Stimulated activated naive CD8-positive, alpha-beta T cell treated with anti-CD3 and anti-CD28 coated beads, Interleukin-15, Interleukin-2, amounts not matched to agents 100 ng/mL and 50 ng/mL, for 24 hours (primary cell): ENCODE results near the gene RRBP1.

Source experiments
- H3K27ac Mint-ChIP-seq: one replicate; pipeline ENCODE4 v1.8.0; 2021; ENCODE audit warnings: mild to moderate bottlenecking, mixed read lengths
- H3K27me3 Mint-ChIP-seq: one replicate; pipeline ENCODE4 v1.8.0; 2021; ENCODE audit warnings: mixed read lengths
- H3K36me3 Mint-ChIP-seq: one replicate; pipeline ENCODE4 v1.8.0; 2021; ENCODE audit warnings: low read depth, mixed read lengths
- H3K4me1 Mint-ChIP-seq: one replicate; pipeline ENCODE4 v1.8.0; 2021; ENCODE audit warnings: low read depth, mixed read lengths
- H3K4me3 Mint-ChIP-seq: one replicate; pipeline ENCODE4 v1.8.0; 2021; ENCODE audit warnings: mild to moderate bottlenecking, mixed read lengths
- H3K9me3 Mint-ChIP-seq: one replicate; pipeline ENCODE4 v1.8.0; 2021; ENCODE audit warnings: mixed read lengths

The RRBP1 gene

DNA sequence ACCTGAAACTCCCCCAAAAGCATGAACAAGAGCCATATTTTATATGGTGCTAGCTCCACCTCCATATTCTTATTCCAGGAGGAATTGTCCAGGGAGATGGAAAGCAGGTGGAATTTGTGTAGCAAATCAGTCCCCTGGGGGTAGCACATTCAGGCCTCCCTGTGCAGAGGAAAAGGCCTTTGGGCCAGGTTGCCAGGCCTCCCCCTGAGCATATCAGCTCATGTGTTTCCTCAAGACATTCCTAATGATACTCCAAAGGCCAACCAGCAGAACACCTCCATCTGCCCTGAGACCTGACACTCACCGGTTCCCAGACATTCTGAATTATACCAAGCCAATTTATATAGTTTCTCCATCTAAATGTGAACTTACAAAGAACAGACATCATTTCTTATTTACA lies 15.1 kb upstream of the RRBP1 start:
- Mint-ChIP-seq H3K9me3 (peaks cover 4% of the 10 kb centered on the region), H3K27me3 (no peaks in the 10 kb centered on the region), H3K36me3 (no peaks in the 10 kb centered on the region), H3K27ac (no peak overlapping the region), H3K4me1 (no peaks in the 10 kb centered on the region), H3K4me3 (no peak overlapping the region)

DNA sequence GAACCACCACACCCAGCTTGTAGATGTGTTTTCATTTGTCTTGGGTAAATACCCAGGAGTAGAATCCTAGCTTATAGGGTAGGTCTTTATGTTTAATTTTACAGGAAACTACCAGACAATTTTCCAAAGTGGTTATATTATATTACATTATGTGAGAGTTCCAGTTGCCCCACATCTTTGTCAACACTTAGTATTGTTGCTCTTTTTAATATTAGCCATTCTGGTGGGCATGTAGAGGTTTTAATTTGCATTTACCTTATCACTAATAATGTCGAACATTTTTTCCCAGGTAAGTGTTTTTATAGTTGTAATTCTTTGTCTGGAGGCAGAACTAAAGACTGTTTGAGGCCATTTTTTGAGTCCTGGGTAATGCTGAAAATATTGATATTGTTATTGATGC lies 14.2 kb upstream of the RRBP1 start:
- H3K36me3 Mint-ChIP-seq, result no peaks in the 10 kb centered on the region
- H3K9me3 Mint-ChIP-seq, result peaks cover 4% of the 10 kb centered on the region
- H3K27ac Mint-ChIP-seq, result no peak overlapping the region
- H3K4me1 Mint-ChIP-seq, result no peaks in the 10 kb centered on the region
- H3K4me3 Mint-ChIP-seq, result no peak overlapping the region
- H3K27me3 Mint-ChIP-seq, result peaks cover 5% of the 10 kb centered on the region

DNA sequence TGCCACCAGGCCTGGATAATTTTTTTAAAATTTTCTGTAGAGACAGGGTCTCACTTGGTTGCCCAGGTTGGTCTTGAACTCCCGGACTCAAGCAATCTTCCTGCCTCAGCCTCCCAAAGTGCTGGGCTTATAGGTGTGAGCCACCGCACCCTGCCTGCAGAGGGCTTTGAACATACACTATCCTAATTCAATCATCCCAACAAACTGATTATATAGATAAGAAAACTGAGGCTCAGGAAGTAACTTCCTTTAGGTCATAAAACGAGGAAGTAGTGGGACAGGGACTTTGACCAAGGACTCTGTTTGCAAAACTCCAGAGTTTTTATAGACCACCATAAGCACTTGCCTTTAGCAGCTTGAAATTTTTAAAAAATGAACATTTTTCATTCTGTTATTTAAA lies 12.7 kb upstream of the RRBP1 start:
- H3K4me1 Mint-ChIP-seq, result no peaks in the 10 kb centered on the region
- H3K36me3 Mint-ChIP-seq, result no peaks in the 10 kb centered on the region
- no peak overlapping the region for H3K27ac Mint-ChIP-seq
- peaks cover 10% of the 10 kb centered on the region for H3K9me3 Mint-ChIP-seq
- H3K27me3 Mint-ChIP-seq, result peaks cover 12% of the 10 kb centered on the region
- H3K4me3 Mint-ChIP-seq, result no peak overlapping the region

DNA sequence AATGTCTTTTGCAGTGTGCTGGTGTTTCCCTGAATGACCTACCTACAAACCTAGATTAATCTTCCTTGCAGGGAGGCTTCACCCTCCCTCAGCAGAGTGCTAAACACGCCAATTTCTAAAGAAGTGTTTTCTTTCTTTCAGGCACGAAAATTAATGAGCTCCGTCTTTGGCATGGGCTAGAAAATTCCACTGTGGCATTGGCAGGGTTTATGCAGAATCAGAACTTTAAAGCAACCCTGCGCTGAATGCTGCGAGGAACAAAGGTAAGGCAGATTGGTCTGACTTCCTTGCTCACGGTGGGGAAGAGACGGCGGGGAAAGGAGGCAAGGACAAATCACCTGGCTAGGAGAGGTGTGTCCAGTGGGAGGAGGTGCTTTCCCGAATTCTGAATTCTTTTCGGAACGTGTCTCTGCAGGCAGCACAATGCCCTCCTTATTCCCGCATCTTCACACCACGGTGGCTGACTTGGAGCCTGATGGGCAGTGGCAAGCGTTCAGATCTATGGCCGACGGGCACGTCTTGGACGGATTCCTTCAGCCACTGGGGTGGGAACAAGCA lies 11.5 kb upstream of the RRBP1 start:
- H3K4me1 Mint-ChIP-seq, result no peaks in the 10 kb centered on the region
- no peaks in the 10 kb centered on the region for H3K36me3 Mint-ChIP-seq
- no peak overlapping the region for H3K27ac Mint-ChIP-seq
- no peak overlapping the region for H3K4me3 Mint-ChIP-seq
- H3K9me3 Mint-ChIP-seq, result peaks cover 10% of the 10 kb centered on the region
- peaks cover 15% of the 10 kb centered on the region for H3K27me3 Mint-ChIP-seq

DNA sequence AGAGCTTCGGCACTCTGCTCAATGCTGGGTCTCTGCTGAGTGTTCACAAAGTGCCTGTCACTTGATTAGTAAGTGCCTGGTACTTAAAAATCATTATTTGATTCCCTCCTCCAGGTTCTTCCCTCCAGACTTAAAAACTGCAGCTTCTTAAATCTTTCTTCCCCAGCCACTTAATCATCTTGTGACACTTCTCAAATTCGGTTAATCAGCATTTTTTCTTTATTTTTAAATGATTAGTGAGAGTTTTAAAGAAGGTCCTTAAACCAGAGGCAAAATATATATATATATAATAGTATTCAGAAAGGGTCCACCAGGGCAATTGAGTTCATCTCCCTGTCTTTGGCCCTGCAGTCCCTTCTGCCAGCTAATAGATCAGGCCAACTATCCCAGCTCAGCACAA lies 9.7 kb upstream of the RRBP1 start:
- H3K27me3 Mint-ChIP-seq, result peaks cover 30% of the 10 kb centered on the region
- H3K36me3 Mint-ChIP-seq, result no peaks in the 10 kb centered on the region
- H3K4me1 Mint-ChIP-seq, result no peaks in the 10 kb centered on the region
- peaks cover 8% of the 10 kb centered on the region for H3K9me3 Mint-ChIP-seq
- no peak overlapping the region for H3K27ac Mint-ChIP-seq
- no peak overlapping the region for H3K4me3 Mint-ChIP-seq

DNA sequence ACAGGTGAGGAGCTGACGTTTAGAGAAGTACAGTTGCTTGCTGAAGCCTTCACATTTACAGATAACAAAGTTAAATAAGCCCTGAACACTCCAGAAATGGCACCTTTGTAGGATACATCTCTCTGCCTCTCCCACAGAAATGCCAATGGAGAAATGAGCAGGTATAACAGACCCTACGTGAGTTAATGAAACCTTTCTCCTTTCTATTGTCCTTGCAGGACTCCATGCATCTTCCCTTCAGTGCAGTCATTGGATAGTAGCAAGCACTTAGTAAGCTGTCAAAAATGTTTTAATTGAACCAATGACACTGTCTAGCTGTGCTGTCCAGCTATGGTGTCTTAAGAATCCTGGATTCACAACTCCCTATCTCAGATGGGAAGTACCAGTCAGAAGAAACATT lies 8.1 kb upstream of the RRBP1 start:
- Mint-ChIP-seq H3K4me1 (no peaks in the 10 kb centered on the region), H3K36me3 (no peaks in the 10 kb centered on the region), H3K4me3 (no peak overlapping the region), H3K9me3 (peaks cover 5% of the 10 kb centered on the region), H3K27me3 (peaks cover 40% of the 10 kb centered on the region), H3K27ac (no peak overlapping the region)

DNA sequence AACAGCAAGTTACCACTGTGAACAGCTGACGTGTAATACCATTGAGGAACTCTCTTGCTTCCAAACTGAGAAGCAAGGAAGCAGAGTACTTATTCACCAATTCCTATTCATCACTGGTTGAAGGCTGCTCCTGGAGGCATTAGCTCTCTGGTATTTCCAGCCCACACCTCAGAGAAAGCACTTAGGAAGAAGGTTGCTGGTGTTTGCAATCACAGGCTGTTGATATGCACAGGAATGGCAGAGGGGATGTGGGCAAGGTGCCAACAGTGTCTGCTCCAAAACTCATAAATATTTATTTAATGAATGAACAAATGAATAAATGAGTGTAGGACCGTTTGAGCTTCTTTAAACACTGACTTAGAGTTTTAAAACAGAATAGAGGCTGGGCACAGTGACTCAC lies 6.9 kb upstream of the RRBP1 start:
- Mint-ChIP-seq H3K4me1 (no peaks in the 10 kb centered on the region), H3K4me3 (no peak overlapping the region), H3K36me3 (no peaks in the 10 kb centered on the region), H3K27ac (no peak overlapping the region), H3K9me3 (peaks cover 5% of the 10 kb centered on the region), H3K27me3 (peaks cover 44% of the 10 kb centered on the region)

DNA sequence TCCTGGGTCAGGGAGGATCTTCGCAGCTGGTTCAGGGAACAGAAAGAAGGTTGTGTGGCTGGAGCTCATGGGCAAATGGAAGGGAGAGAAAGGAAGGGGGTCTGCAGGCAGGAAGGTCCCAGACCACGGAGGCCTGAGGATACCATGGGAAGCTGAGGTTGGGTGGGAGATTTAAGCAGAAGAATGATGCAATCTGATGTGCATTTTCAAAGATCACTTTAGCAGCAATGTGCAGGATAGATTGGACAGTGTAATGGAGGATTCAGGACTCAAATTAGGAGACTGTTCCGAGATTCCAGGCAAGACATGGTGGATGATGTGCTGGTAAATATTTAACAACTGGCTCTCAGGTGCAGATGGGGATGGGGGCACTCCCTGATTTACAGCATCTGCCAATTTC lies 5.8 kb upstream of the RRBP1 start:
- Mint-ChIP-seq H3K9me3 (peaks cover 5% of the 10 kb centered on the region), H3K4me3 (no peak overlapping the region), H3K27ac (no peak overlapping the region), H3K36me3 (no peaks in the 10 kb centered on the region), H3K27me3 (peaks cover 48% of the 10 kb centered on the region), H3K4me1 (peaks cover 2% of the 10 kb centered on the region)

DNA sequence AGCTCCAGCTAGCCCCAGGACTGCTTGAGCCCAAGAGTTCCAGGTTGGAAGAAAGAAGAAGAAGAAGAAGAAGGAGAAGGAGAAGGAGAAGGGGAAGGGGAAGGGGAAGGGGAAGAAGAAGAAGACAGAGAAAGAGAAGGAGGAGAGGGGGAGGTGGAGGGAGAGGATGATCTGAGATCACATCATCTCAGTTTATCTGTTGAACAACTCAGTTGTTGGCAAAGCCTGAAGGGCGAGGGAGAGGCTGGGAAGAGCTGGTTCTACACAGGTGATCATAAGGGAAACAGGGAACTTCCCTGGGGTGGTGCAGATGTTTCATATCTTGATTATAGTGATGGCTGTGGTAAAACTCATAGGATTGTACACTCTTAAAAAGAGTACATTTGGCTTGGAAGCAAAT lies 3.1 kb upstream of the RRBP1 start:
- Mint-ChIP-seq H3K27ac (no peak overlapping the region), H3K4me1 (peaks cover 8% of the 10 kb centered on the region), H3K4me3 (no peak overlapping the region), H3K36me3 (no peaks in the 10 kb centered on the region), H3K9me3 (peaks cover 1% of the 10 kb centered on the region), H3K27me3 (peaks cover 36% of the 10 kb centered on the region)

DNA sequence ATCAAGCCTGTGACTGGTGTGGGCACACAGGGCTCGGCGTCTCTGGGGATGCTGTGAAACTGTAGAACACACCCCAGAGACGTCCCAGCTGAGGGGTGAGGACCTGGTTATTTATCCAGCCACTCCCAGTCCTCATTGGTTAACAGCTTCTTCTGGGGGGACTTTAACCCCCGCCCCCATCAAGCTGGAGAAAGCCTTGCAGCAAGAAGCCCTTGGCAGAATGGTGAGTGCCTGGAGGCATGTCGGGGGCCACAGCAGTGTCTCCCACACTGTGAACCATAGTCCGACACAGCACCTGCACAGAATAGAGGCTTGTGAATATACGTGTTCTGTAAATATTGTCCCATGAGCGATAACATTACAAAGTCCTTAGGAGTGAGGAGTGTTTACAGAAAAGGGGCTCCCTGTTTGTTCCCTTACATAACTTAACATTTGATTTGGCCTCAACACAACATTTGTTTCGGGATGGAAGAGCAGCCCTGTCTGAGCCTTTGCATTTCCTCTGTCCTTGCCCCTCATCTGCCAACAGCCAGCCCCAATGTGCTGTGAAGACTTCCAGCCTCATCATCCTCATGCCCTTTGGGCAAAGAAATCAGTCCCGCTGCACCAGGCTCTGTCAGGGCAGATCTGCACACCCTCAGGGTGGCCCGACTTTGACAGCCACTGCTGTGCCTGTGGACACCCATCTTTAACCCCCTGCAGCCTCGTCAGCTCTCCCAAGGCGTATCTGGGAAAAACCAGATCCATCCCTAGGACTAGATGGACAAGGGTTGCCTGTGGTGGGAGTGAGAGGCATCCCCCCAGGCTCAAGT lies 2.2 kb upstream of the RRBP1 start:
- Mint-ChIP-seq H3K4me3 (no peak overlapping the region), H3K9me3 (no peaks in the 10 kb centered on the region), H3K4me1 (peaks cover 17% of the 10 kb centered on the region), H3K36me3 (peaks cover 6% of the 10 kb centered on the region), H3K27ac (no peak overlapping the region), H3K27me3 (peaks cover 36% of the 10 kb centered on the region)

DNA sequence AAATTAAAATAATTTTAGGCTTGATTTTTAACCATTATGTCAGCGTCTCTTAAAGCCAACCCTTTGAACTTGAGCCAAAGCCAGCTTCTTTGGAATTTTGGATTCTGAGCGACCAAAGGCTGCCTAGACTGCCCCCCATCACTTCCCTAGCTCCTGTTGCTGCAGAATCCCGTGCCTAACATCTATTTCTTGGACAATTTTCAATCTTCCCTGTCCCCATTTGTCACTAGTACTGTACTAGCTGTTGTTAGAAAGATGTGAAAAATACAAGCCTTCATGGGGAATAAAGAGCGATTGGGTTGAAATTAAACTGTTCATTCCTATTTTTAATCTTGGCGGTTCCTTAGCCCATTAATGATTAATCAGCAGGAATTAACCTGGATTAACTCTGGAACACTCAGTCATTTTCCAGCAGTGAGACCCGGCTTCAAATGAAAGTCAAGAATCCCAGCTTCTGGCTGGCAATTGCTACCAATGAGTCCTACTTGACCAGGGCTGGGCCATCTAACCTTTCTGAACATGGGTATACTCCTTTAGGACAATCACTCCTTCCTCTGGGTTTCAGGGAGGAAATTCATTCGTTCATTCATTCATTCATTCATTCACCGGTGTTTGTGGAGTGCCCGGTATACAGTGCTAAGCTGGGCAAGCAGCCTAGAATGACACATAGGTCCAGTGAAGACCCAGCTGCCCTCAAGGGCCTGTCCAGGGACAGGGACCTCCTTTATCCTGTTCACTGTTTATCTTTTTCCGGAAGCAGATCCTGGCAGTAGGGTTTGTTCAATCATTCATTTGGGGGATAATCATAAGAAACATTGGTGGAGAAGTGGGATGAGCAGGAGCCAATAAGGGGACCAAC lies 1.4 kb upstream of the RRBP1 start:
- Mint-ChIP-seq H3K36me3 (peaks cover 6% of the 10 kb centered on the region), H3K9me3 (no peaks in the 10 kb centered on the region), H3K27ac (no peak overlapping the region), H3K27me3 (peaks cover 32% of the 10 kb centered on the region), H3K4me3 (peak overlapping the region; percentile 45), H3K4me1 (peaks cover 17% of the 10 kb centered on the region)

DNA sequence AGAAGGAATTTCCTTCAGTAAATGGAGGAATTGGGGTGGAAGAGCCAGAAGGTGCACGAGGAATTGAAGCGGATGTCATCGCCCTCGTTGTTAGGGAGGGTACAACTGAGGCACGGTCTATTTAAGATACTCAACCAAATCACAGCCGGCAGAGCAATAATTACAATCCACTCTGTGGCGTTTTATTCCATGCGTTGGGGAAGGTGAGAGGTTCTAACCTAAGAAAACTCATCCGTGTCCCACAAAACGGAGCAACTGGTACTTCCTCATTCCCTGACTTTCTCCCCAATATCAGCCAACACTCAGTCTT lies 802 bp upstream of the RRBP1 start:
- Mint-ChIP-seq H3K9me3 (no peaks in the 10 kb centered on the region), H3K27ac (no peak overlapping the region), H3K4me3 (peak overlapping the region; percentile 79), H3K4me1 (peaks cover 17% of the 10 kb centered on the region), H3K36me3 (peaks cover 6% of the 10 kb centered on the region), H3K27me3 (peaks cover 29% of the 10 kb centered on the region)

DNA sequence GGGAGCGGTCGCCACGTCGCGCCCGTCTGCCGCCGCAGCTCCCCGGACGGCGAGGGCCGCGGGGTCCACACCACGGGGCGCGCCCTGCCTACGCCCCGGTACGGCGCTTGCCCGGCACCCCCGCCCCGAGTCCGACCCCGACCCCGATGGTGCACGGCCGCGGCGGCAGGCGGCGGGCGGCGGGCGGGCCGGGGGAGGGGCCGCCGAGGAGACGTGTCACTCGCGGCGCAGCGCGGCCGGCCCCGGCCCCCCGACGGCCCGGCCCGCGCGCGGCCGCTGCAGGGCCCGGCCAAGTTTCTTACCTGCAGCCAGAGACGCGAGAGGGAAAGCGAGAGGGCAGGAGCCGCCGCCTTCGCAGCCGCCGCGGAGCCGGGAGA lies 328 bp downstream of the RRBP1 start:
- Mint-ChIP-seq H3K9me3 (no peaks in the 10 kb centered on the region), H3K27me3 (peaks cover 17% of the 10 kb centered on the region), H3K36me3 (peaks cover 6% of the 10 kb centered on the region), H3K27ac (no peak overlapping the region), H3K4me1 (peaks cover 17% of the 10 kb centered on the region), H3K4me3 (peak overlapping the region; percentile 80)

DNA sequence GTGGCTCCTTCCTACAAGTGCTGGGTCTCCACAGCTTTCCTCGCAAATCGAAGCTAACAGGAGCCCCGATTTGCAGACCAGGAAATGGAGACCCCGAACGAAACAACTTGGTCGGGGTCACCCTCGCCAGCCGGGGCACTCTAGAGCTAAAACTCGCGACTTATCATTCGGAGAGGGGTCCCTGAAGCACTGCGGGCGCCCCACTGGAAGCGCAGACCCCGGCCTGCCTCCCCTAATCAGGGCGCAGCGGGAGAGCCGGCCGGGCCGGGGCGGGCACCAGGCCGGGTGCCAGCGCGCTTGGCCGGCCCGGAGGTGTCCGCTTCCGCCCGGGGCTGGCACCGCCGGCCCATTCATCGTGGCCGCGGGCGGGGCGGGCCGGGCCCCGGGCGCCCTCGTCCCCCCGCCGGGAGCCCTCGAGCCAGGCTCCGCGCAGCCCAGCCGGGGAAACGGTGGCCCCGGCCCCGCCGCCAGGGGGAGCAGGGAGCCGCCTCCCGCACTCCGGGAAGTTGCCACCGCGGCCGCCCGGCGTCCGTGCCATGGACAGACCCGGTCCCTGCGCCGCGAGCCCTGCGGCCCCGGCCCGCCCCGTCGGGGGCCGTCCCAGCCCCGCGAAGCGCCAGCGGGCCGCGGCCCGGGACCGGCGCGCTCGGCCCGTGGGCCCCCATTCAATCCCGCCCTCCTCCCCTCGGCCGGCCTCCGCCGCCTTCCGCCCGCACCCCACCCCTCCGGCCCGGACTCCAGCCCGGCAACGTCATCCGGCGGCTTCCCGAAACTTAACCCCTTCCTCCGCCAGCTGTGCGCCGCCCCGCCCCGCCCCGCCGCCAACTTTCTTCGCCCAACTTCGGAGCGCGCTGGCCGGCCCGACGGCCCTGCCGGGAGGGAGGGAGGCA lies 961 bp downstream of the RRBP1 start:
- Mint-ChIP-seq H3K27ac (peak overlapping the region; percentile 68), H3K36me3 (peaks cover 6% of the 10 kb centered on the region), H3K9me3 (no peaks in the 10 kb centered on the region), H3K27me3 (peaks cover 13% of the 10 kb centered on the region), H3K4me3 (peak overlapping the region; percentile 79), H3K4me1 (peaks cover 17% of the 10 kb centered on the region)
